ENCODE data around the gene MEIS1.
A peak's percentile ranks its signal among the peaks of the same experiment; 100 is the strongest.
"Not testable (repeated sequence)": the region's sequence is repeated elsewhere in the genome, so short reads cannot be mapped to it uniquely, and the experiment has no call there.

The MEIS1 gene

GRCh38 chr2:66434679-66435548 is at the start of gene MEIS1:
MEIS1 (plus strand) TSS chr2:66435125; CDS start chr2:66435857, 732 bp downstream.
- DNase-seq: peak; percentile 82 to 90

DNA sequence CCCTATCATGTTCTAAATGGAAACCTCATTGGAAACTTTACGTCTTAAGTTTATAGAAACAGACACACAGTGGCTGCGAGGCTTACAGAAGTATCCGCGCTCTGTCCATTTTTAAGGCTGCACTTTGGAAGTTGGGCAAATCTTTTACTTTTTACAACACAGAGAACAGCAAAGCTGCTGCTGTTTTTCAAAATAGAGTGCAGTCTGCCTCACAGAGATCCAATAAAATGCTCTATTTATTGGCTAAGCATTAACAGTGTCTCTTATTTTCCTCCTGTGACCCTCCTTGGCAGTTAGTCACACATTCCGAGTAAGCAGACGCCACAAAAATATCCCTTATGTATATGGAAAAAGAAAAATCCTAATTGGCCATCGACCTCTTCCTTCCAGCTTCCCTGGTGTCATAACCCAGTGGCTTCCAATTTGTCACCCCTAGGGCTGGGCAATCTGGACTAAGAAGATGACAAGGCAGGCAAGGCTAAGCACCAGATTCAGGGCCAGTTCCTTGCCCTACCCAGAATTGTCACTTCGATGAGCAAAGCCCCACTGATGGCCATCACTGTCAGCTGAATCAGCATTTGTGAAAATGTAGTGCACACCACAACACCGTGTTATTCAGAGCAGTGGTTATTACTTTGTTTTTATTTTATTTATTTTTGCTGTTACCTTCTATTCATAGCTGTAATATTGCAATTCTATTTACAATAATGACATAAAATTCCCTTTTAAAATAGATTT is 47.7 kb upstream of the MEIS1 start:
- DNase-seq: no peak

GRCh38 chr2:66389651-66390131 is 45.2 kb upstream of the MEIS1 start:
- DNase-seq: no peak

DNA sequence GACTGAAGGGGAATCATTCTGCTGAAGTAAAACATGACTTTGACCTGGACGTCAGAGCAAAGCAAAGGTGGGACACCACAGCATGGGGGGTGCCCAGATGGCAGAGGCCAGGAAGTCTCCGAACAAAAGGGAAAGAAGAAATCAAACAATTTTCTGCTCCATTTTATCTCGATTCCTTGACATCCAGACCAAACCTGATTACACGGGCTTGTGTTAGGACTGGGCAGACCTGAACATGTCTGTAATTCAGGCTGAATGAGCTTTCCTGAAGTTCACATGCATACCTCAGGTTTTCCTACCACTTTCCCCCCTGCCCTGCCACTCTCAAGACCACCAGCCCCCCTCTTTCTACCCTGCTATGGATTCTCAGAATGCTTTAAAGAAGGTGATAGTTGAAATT is 44.8 kb upstream of the MEIS1 start:
- DNase-seq: no peak

GRCh38 chr2:66390811-66391210 is 44.1 kb upstream of the MEIS1 start:
- no peak for DNase-seq

GRCh38 chr2:66391240-66391639 is 43.7 kb upstream of the MEIS1 start:
- not testable (repeated sequence) for DNase-seq

GRCh38 chr2:66405473-66405872 is 29.5 kb upstream of the MEIS1 start:
- no peak for DNase-seq

DNA sequence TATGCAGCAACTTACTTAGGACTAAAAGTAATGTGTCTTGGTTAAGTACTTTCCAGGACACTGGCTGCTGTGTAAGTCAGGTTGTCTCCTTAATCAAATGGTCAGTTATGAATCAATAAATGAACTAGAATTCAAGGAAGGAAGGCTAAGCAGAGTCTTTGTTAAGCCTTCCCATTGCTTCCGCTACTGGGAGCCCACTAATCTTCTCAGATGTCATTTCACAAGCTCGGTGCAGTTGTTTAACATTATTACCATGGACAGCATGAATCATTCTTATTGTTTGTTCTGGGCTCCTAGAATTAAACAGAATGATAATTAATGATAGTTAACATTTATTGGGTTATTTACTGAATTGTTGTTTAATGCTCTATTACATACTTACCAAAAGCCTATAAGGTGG is 26.0 kb upstream of the MEIS1 start:
- no peak for DNase-seq

- DNase-seq: no peak
Observed at GRCh38 chr2:66412874-66413273, 22.1 kb upstream of the MEIS1 start.

- DNase-seq: no peak
Observed at GRCh38 chr2:66414896-66415295, 20.0 kb upstream of the MEIS1 start.

DNA sequence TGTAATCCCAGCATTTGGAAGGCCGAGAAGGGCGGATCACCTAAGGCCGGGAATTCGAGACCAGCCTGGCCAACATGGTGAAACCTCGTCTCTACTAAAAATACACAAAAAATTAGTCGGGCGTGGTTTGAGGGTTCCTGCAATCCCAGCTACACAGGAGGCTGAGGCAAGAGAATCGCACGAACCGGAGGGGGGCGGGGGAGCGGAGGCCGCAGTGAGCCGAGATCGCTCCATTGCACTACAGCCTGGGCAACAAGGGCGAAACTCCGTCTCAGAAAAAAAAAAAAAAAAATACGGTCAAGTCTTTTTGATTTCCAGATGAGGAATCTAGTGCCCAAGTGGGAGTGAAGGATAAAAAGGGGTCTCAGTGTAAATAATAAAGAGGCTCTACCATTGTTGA is 16.5 kb upstream of the MEIS1 start:
- no peak for DNase-seq

- no peak for DNase-seq
Observed at GRCh38 chr2:66421612-66422011, 13.3 kb upstream of the MEIS1 start.

DNA sequence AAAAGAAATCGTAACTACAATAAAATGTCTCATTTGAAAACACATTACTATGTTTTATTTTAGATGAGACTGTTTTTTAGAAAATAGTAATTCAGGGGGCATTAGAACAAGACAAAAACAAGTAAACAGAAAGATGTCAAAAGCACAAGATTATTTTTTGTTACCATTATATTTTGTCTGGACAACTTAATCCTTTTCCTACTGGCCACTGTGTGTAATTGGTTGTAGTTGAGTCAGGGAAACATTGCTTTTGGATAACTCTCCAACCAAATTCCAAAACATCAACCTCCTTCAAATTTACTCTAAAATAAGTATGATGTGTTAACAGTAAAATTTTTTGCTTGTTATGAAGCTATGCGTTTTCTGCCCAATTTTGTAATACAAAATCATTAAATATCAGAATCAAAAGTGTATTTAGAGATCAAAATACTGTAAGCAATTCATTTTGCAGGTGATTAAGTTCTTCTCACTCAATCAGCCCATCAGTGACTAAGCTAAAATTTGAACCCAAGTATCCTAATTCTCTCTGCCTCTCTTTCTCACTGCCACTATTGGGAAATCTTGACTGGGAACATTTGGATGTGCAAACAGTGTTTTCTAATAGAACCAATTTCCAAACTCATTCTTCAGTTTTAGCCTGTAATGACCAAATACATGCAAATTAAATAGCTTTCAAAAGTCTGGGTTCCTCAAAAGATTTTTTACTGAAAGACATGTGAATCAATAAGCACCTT is 11.4 kb upstream of the MEIS1 start:
- DNase-seq: no peak

DNA sequence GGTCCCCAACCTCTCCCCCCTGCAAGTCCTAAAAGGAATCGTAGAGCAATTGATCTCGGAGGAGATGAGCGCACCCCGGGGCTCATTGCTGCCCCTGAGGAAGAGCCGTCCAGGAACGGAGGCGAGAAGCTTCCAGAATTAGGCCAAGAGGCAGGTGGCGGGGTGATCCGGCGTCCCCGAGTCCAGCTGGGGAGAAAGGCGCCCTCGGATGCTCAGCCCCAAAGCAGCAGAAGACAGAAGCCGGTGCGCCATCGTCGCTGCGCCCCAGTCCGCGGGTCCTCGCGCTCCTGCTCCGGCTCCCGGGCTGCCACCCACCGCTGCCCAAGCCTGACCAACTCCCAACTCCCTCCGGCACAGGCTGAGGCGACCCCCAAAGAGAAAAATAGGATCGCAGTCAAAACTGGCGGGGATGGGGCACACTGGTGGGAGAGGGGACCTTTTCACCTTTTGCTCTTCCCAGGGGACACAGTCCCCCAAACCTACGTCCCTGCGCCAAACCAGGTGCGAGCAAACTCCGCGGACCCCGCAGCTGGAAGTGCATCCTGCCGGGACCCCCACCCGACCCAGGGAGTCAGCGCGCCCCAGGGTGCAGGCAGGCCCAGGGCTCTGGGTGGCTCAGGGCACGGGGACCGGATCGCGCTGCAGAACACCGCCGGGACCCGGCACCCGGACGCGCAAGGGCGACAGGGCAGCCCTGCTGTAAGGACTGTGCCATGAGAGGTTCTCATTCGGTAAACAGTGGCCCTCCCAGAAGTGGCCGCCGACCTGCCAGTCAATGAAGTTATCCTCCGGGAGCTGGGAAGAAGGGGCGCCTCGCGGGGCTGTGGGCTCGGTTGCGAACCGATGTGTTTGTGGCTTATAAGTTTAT is 8.4 kb upstream of the MEIS1 start:
- DNase-seq: peak in 1 of 2 experiments; percentile 13

- no peak for DNase-seq
Observed at GRCh38 chr2:66427300-66427699, 7.6 kb upstream of the MEIS1 start.

- DNase-seq: peak; percentile 40 to 65
Observed at GRCh38 chr2:66428986-66429612, 5.8 kb upstream of the MEIS1 start.

DNA sequence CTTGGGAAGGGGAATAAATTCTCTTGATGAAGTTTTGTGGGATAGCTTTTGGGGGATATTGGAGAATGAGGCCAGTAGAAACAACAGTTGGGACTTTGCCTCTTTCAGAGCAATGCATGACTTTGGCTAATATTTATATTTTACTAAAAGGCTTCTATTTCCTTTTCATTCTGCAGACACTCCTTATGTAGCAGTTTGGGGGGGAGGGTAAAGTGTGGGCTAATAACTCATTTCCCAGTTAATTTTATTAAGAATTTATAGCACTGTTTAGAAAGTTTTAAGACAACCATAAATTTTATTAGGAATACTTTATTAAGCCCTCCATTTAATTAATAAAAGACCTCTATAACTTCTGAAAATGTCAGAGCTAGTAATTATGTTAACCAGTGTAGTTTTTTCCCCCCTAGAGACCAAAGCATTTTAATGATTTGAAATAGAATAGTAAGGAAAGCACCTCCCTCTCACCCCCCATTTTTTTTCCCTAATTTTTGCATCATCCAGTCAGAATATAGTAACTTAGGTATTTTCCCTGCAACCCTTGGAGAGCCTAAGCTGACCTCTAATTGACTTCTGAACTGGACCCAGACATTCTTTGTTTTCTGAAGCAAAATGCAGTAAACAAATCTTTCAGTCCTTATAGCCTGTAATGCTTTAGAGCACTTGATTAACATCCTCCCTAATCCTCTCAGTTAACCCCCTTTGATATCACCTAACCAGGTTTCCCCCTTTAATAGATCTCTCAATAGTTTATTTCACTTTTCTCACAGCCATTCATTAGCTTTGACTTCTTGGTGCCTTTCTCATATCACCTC is 5.0 kb upstream of the MEIS1 start:
- DNase-seq: no peak

DNA sequence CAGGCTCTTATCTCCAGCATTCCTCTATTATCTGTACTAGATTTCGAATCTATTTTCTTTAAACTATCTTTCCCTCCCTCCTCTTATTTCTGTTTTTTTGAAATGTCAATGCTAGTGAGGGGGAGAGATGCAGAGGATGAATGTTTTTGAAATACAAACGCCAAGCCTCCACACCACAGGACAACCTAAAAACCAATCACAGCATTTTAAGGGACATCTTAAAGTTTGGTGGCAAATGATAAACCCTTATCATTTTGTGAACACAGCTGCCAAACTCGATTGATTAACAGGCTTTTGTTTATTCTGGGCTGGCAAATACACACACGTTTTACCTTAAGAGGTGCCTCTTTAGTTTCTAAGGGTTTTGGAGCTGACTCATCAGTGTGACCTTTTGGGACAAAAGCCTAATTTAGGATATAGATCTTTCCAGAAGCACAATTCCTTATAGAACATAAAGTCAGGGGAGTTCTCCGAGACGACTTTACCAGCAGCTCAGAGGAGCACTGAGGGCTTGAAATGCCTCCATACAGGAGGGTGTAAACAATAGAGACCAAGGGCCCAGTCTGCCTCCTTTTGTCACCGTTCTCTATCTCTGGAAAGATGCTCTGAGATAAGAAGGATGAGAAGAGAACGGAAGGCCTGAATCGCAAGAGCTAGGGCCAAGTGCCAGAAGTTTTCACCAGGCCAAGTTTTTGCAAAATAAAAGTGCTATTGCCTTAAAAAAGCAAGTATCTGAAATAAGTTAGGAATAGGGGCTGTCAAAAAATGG is 4.2 kb upstream of the MEIS1 start:
- DNase-seq: no peak

DNA sequence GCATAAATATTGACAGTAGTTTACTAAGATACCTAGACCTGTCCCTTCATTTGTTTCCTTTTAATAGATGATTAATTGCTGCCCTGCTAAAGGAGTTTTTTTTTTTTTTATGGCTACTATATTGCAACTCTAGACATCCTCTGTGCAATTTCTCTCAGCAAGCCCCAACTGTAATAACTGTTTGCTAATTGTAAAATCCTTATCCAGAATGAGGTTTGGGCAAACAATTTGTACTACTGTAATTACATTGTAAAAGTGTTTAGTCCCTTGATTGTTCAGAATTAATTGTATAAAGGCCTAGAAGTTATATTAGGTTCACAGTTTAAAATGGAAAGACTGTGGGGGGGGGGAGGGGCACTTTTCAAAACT is 3.7 kb upstream of the MEIS1 start:
- peak in 1 of 2 experiments; percentile 57 for DNase-seq

Measured in NCI-H2081 (cell line).